CD14-positive monocyte (primary cell): ENCODE data around the gene HMOX1. TPM values are rescaled to one million over a fixed set of nuclear protein-coding genes. Genes with fewer than 3 reads are reported as not detected.
A peak's percentile ranks its signal among the peaks of the same experiment; 100 is the strongest.

Experiments
- DNase-seq, 3 donors: peaks; one replicate each; pipeline ENCODE4 v3.0.0-alpha.2; 2011 to 2022
- H2AFZ ChIP-seq: 2 replicates; pipeline ENCODE4 v1.6.0; 2012; ENCODE audit warnings: mild to moderate bottlenecking, low read depth, low read length, inconsistent platforms; ENCODE audit not compliant: insufficient read depth, poor library complexity, severe bottlenecking
- H3K27ac ChIP-seq, 2 donors: 1 replicate in 1 of 2; 2 replicates in 1 of 2; pipeline ENCODE4 v1.5.1; 2012 to 2013; ENCODE audit warnings: low read length in 2 of 2, control low read depth in 1 of 2, inconsistent platforms in 1 of 2, low read depth in 1 of 2, mild to moderate bottlenecking in 1 of 2
- H3K27me3 ChIP-seq, 2 donors: one replicate each; pipeline versions ENCODE4 v1.6.0 to v1.6.1; 2011 to 2013; ENCODE audit warnings: low read length in 2 of 2; ENCODE audit not compliant: control insufficient read depth in 2 of 2, insufficient read depth in 2 of 2
- H3K36me3 ChIP-seq, 2 donors: replicated peaks in 1 of 2; 1 replicate in 1 of 2; 2 replicates in 1 of 2; pipeline versions ENCODE4 v1.5.1 to v1.6.1; 2012 to 2013; ENCODE audit warnings: low read length in 2 of 2, control low read depth in 1 of 2, inconsistent platforms in 1 of 2, mild to moderate bottlenecking in 1 of 2; ENCODE audit not compliant: insufficient read depth in 2 of 2, control insufficient read depth in 1 of 2
- H3K4me1 ChIP-seq, 2 donors: 1 replicate in 1 of 2; 2 replicates in 1 of 2; pipeline versions ENCODE4 v1.5.1 to v1.6.1; 2012 to 2013; ENCODE audit warnings: low read length in 2 of 2, control low read depth in 1 of 2, inconsistent platforms in 1 of 2, mild to moderate bottlenecking in 1 of 2, moderate library complexity in 1 of 2; ENCODE audit not compliant: insufficient read depth in 2 of 2, control insufficient read depth in 1 of 2
- H3K4me2 ChIP-seq: replicated peaks from 2 replicates; pipeline ENCODE3; 2012; ENCODE audit warnings: low read length, moderate library complexity, mild to moderate bottlenecking; ENCODE audit not compliant: poor library complexity, severe bottlenecking; ENCODE audit errors: extremely low read depth
- H3K4me3 ChIP-seq, 3 experiments: fragments of 200-600 bp in 1 of 3; sonication (generic) in 1 of 3; replicated peaks in 1 of 3; 1 replicate in 2 of 3; 2 replicates in 1 of 3; pipeline ENCODE4 v1.5.1; 2011 to 2013; ENCODE audit warnings: low read length in 3 of 3, mild to moderate bottlenecking in 3 of 3, control low read depth in 2 of 3, low read depth in 2 of 3, inconsistent platforms in 1 of 3, moderate library complexity in 1 of 3
- H3K79me2 ChIP-seq: 2 replicates; pipeline ENCODE4 v1.6.0; 2012; ENCODE audit warnings: mild to moderate bottlenecking, control low read depth, inconsistent platforms, low read length, moderate library complexity; ENCODE audit not compliant: insufficient read depth
- H3K9ac ChIP-seq: 2 replicates; pipeline ENCODE4 v1.6.0; 2017; ENCODE audit warnings: low read length, mild to moderate bottlenecking; ENCODE audit not compliant: insufficient read depth, poor library complexity, severe bottlenecking
- H3K9me3 ChIP-seq, 2 donors: replicated peaks in 1 of 2; 1 replicate in 1 of 2; 2 replicates in 1 of 2; pipeline versions ENCODE4 v1.5.1 to v1.6.1; 2012 to 2013; ENCODE audit warnings: low read length in 2 of 2, control low read depth in 1 of 2; ENCODE audit not compliant: control insufficient read depth in 1 of 2, insufficient read depth in 1 of 2
- H4K20me1 ChIP-seq: 2 replicates; pipeline ENCODE4 v1.6.0; 2012; ENCODE audit warnings: mild to moderate bottlenecking, low read length, control low read depth, moderate library complexity; ENCODE audit not compliant: insufficient read depth
- H3K27ac Mint-ChIP-seq, 7 donors: one replicate each; pipeline ENCODE4 v1.8.0; 2020; ENCODE audit warnings: mild to moderate bottlenecking in 7 of 7, mixed read lengths in 7 of 7, moderate library complexity in 6 of 7, inconsistent platforms in 2 of 7
- H3K27me3 Mint-ChIP-seq, 3 donors: one replicate each; pipeline ENCODE4 v1.8.0; 2021 to 2022; ENCODE audit warnings: low read depth in 3 of 3, mild to moderate bottlenecking in 3 of 3, mixed read lengths in 3 of 3, moderate library complexity in 3 of 3, inconsistent platforms in 1 of 3
- H3K36me3 Mint-ChIP-seq, 2 donors: one replicate each; pipeline ENCODE4 v1.8.0; 2020; ENCODE audit warnings: mixed read lengths in 2 of 2, inconsistent platforms in 1 of 2, mild to moderate bottlenecking in 1 of 2
- H3K4me1 Mint-ChIP-seq: one replicate; pipeline ENCODE4 v1.8.0; 2020; ENCODE audit warnings: mild to moderate bottlenecking, mixed read lengths
- H3K4me3 Mint-ChIP-seq, 2 donors: one replicate each; pipeline ENCODE4 v1.8.0; 2020; ENCODE audit warnings: mild to moderate bottlenecking in 2 of 2, mixed read lengths in 2 of 2, moderate library complexity in 1 of 2
- H3K9me3 Mint-ChIP-seq, 7 donors: one replicate each; pipeline ENCODE4 v1.8.0; 2020 to 2022; ENCODE audit warnings: mixed read lengths in 7 of 7, mild to moderate bottlenecking in 6 of 7, moderate library complexity in 6 of 7, inconsistent platforms in 2 of 7
- CTCF ChIP-seq: fragments of 200-600 bp; IDR thresholded peaks from one replicate; pipeline ENCODE4 v1.8.0; 2022; ENCODE audit warnings: antibody characterized with exemption, mild to moderate bottlenecking
- WGBS: methylation state at CpG from one replicate; pipeline ENCODE4 v1.1.5; 2013; ENCODE audit warnings: missing lambda C conversion rate; ENCODE audit not compliant: insufficient coverage; 5-methylcytosine and 5-hydroxymethylcytosine counted together
- intact Hi-C, 2 donors: fragments of 100-400 bp; cut with micrococcal nuclease; formaldehyde crosslinking; loops; one replicate each; pipeline versions ENCODE4 v1.15.0 to v1.15.1; 2023
- polyA plus RNA-seq, 3 donors: library from polyadenylated mRNA; depleted of rRNA in 1 of 3; unstranded in 2 of 3; stranded (reverse) in 1 of 3; fragments of 300-500 nt in 2 of 3; fragments of >200 nt in 1 of 3; fragmentation: Illumina TruSeq in 2 of 3; gene quantifications; 1 replicate in 2 of 3; 2 replicates in 1 of 3; pipeline ENCODE4 v1.2.3, GENCODE V29; 2012 to 2021

Gene HMOX1
- polyA plus RNA-seq, 3 donors, result 180 to 233 (median 193) TPM

- WGBS, result 67% methylated on average over 14 of the region's 14 CpGs
- Histone ChIP-seq H3K4me2 (no peak overlapping the region), H3K36me3 (peaks cover 25 to 62% of the 10 kb centered on the region in 2 donors), H3K4me1 (no peaks in the 10 kb centered on the region), H2AFZ (no peak overlapping the region), H3K4me3 (no peak overlapping the region), H4K20me1 (no peaks in the 10 kb centered on the region), H3K9ac (no peak overlapping the region), H3K27ac (no peak overlapping the region), H3K79me2 (no peaks in the 10 kb centered on the region), H3K27me3 (no peaks in the 10 kb centered on the region), H3K9me3 (peaks cover 13 to 19% of the 10 kb centered on the region in 2 donors)
- peak; percentile 89 for TF ChIP-seq CTCF
- peaks cover 5 to 12% (median 9%) of the 10 kb centered on the region in 7 donors for H3K9me3 Mint-ChIP-seq
- no peak overlapping the region for H3K4me3 Mint-ChIP-seq
- H3K27me3 Mint-ChIP-seq, result peaks cover 0 to 2% (median 0%) of the 10 kb centered on the region in 3 donors
- H3K27ac Mint-ChIP-seq, result peak overlapping the region in 1 of 7 donors; percentile 40
- H3K36me3 Mint-ChIP-seq, result peaks cover 41 to 70% of the 10 kb centered on the region in 2 donors
- peak; percentile 48 to 76 (median 50) for DNase-seq
- intact Hi-C loops, result loop anchor here (5.0 to 10.0 kb wide), 3 partner anchors 151 to 194 kb away; no protein-coding TSS in a partner anchor
- H3K4me1 Mint-ChIP-seq, result no peaks in the 10 kb centered on the region
These were observed 50.0 kb downstream of the HMOX1 start for GRCh38 chr22:35430897-35431322.

- Histone ChIP-seq H3K27me3 (no peaks in the 10 kb centered on the region), H3K9me3 (peaks cover 13 to 19% of the 10 kb centered on the region in 2 donors), H3K36me3 (peaks cover 22 to 55% of the 10 kb centered on the region in 2 donors), H3K4me2 (no peak overlapping the region), H3K4me1 (no peaks in the 10 kb centered on the region), H3K27ac (no peak overlapping the region), H3K9ac (no peak overlapping the region), H3K79me2 (no peaks in the 10 kb centered on the region), H3K4me3 (no peak overlapping the region), H4K20me1 (no peaks in the 10 kb centered on the region), H2AFZ (no peak overlapping the region)
- H3K4me1 Mint-ChIP-seq, result no peaks in the 10 kb centered on the region
- 100% methylated on average over 3 of the region's 12 CpGs for WGBS
- peaks cover 0 to 2% (median 0%) of the 10 kb centered on the region in 3 donors for H3K27me3 Mint-ChIP-seq
- H3K4me3 Mint-ChIP-seq, result no peak overlapping the region
- peaks cover 5 to 12% (median 9%) of the 10 kb centered on the region in 7 donors for H3K9me3 Mint-ChIP-seq
- no peak for TF ChIP-seq CTCF
- DNase-seq, result no peak
- intact Hi-C loops, result loop anchor here (5.0 to 10.0 kb wide), 3 partner anchors 151 to 193 kb away; no protein-coding TSS in a partner anchor
- H3K36me3 Mint-ChIP-seq, result peaks cover 40 to 69% of the 10 kb centered on the region in 2 donors
- H3K27ac Mint-ChIP-seq, result peak overlapping the region in 1 of 7 donors; percentile 21
These were observed 50.8 kb downstream of the HMOX1 start for GRCh38 chr22:35431483-35432227.
